ENCODE results near the gene PLXNA3.

The PLXNA3 gene

GRCh38 chrX:154440623-154441357 lies 17.3 kb upstream of the PLXNA3 start:
- TF ChIP-seq ZNF274 (IDR thresholded peaks at IDR 0.05; ENCODE audit: low read depth, low read length): no peak
- H3K4me3 ChIP-seq (ENCODE audit: low read length): no peak overlapping the region

- H3K4me3 ChIP-seq (ENCODE audit: low read length): no peak overlapping the region
- no peak for TF ChIP-seq ZNF274 (IDR thresholded peaks at IDR 0.05; ENCODE audit: low read depth, low read length)
Measured at GRCh38 chrX:154441564-154441963, 16.5 kb upstream of the PLXNA3 start.

DNA sequence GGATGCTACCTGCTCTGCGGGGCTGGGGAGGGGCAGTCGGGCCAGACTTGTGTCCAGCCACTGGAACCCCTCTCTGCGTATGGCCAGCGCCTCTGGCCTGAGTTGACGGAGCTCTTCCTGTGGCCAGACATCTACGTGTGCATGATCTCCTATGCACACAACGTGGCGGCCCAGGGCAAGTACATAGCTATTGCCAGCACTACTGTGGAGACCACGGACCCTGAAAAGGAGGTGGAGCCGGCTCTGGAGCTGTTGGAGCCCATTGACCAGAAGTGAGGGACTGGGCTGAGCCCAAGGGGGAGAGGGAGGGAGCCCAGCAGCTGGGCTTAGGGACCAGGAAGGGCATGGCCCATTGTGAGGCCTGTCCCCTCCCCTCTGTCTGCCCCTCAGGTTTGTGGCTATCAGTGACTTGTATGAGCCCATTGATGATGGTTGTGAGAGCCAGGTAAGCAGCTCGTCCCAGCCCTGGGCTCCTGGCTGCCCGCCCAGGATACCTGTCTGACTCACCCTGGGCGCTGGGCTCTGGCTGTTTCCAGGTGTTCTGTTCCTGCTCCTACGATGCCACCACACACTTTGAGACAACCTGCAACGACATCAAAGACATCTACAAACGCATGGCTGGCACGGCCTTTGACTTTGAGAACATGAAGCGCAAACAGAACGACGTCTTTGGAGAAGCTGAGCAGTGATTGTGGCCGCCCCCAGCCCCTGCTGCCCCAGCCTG lies 15.9 kb upstream of the PLXNA3 start:
- TF ChIP-seq ZNF274 (IDR thresholded peaks at IDR 0.05; ENCODE audit: low read depth, low read length): no peak
- no peak overlapping the region for H3K4me3 ChIP-seq (ENCODE audit: low read length)

DNA sequence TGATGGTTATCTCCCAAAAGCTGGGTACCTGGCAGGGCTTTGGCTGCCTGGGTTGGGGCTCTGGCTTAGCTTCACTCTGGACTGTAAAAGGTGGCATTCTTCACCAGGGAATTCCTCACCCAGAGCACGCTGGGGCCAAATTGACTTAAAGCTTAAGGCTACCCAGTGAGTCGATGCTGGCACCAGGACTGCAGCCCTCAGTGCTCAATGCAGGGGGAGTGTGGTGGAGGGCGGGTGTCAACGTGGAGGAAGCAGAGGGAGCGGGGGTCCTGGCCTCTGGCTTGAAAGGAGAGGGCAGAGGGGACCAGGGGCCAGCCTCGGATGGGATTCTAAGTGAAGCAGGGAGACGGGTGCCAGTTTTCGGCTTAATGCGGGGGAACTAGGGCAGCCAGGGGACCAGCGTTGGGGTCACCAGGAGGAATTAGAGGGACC lies 14.6 kb upstream of the PLXNA3 start:
- TF ChIP-seq ZNF274 (IDR thresholded peaks at IDR 0.05; ENCODE audit: low read depth, low read length): no peak

DNA sequence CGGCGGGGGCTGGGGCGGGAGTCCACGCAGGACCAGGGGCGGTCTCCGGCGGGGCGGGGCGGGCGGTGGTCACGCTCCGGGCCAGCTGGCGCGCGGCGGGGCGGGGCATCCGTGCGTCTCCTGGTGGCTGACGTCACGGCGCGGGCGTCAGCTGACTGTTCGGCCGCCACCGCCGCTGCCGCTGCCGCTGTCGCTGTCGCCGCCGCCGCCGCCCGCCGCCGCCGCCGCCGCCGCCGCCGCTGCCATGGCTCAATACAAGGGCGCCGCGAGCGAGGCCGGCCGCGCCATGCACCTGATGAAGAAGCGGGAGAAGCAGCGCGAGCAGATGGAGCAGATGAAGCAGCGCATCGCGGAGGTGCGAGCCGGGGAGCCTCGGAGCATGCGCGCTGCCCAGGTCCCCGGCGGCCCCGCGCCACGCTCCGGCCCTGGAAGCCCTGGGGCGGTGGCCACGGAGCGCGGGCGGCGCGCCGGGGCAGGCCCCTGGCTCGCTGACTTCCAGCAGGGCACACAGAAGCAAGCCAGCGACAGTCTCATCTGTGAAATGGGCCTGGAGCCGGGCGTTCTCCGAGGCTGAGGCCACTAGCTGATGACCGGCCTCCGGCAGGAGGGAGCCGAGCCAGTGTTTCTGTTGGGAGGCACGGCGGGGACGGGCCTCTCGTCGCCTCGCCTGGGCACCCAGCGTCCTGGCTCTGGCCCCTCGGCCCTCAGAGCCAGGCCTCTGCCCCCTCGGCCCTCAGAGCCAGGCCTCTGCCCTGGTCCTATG lies 13.9 kb upstream of the PLXNA3 start, which contains the start of gene FAM50A:
Gene FAM50A, plus strand, starts transcription at position 150 of the 763 bp plus-strand sequence. Its CDS starts 95 bp downstream, at position 245.
- H3K4me3 ChIP-seq (ENCODE audit: low read length): peak within 1 kb of the TSS; percentile 80; the same call in 1 of the 2 replicates
- no peak for TF ChIP-seq ZNF274 (IDR thresholded peaks at IDR 0.05; ENCODE audit: low read depth, low read length)

More for the DNA sequence above, 14.6 kb upstream of the PLXNA3 start:
- peak overlapping the region; percentile 22; the same call in 1 of the 2 replicates for H3K4me3 ChIP-seq (ENCODE audit: low read length)

DNA sequence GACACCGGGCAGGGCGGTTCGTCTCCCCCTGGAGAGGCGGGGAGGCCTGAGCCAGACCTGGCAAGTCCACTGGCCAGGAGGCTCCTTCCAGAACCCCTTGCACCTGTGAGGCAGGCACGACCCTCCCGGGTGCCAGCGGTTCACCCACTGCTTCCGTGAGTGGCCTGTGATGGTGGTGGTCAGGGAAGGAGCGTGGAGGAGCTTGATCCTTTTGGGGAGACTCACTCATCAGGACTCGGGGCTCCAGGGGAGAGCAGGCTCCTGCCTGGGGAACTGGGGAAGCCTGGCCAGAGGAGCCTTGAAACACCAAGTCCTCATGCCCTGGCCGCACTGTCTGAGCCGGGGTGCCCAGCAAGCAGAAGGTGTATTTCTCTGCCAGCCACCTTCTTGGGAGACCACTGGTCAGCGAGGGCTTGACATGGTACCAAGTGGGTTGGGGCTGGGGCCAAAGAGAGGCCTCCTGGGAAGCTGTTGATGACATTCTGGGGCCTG lies 13.3 kb upstream of the PLXNA3 start:
- peak overlapping the region; percentile 80; the same call in 1 of the 2 replicates for H3K4me3 ChIP-seq (ENCODE audit: low read length)
- no peak for TF ChIP-seq ZNF274 (IDR thresholded peaks at IDR 0.05; ENCODE audit: low read depth, low read length)

GRCh38 chrX:154445776-154446175 lies 12.3 kb upstream of the PLXNA3 start:
- no peak for TF ChIP-seq ZNF274 (IDR thresholded peaks at IDR 0.05; ENCODE audit: low read depth, low read length)
- no peak overlapping the region for H3K4me3 ChIP-seq (ENCODE audit: low read length)

DNA sequence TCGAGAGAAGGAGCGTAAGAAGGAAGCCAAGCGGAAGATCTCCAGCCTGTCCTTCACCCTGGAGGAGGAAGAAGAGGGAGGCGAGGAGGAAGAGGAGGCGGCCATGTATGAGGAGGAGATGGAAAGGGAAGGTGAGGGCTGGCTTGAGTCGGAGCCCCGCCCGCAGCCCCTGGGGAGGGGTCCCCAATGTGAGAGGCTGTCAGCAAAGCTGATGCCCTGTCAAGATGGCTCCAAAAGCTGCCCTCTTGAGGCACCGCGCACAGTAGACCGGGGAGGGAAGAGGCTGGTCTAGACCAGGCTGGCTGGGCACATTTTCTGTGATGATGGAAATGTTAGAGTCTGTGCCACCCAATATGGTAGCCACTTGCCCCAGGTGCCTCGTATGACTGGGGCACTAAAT lies 11.7 kb upstream of the PLXNA3 start:
- H3K4me3 ChIP-seq (ENCODE audit: low read length): no peak overlapping the region
- no peak for TF ChIP-seq ZNF274 (IDR thresholded peaks at IDR 0.05; ENCODE audit: low read depth, low read length)

DNA sequence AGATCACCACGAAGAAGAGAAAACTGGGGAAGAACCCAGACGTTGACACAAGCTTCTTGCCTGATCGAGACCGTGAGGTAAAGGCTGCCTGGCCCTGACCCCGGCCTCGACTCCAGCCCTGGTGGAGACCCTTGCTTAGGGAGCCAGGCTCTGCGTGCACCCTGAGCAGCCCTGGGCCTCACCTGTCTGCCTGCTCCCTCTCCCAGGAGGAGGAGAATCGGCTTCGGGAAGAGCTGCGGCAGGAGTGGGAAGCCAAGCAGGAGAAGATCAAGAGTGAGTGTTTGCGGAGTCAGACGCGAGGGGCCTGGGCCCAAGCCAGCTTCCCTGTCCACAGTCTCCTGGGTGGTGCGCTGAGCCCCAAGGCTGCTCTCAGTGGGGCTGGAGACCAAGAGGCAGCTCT lies 9.6 kb upstream of the PLXNA3 start:
- H3K4me3 ChIP-seq (ENCODE audit: low read length): no peak overlapping the region
- no peak for TF ChIP-seq ZNF274 (IDR thresholded peaks at IDR 0.05; ENCODE audit: low read depth, low read length)

DNA sequence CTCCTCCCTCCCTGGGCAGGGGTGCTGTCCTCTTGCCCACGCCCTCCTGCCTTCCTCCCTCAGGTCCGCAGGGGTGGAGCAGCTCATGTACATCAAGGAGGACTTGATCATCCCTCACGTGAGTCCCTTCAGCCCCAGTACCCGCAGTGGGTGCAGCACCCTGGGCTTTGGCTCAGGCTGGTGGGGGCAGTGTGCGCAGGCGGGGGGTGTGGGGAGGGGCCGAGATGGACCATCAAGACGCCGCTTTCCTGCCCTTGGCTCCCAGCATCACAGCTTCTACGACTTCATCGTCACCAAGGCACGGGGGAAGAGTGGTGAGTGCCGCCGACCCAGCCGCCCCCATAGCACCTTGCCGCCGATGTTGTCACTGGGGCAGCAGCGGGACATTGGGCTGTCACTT lies 8.5 kb upstream of the PLXNA3 start:
- no peak for TF ChIP-seq ZNF274 (IDR thresholded peaks at IDR 0.05; ENCODE audit: low read depth, low read length)
- no peak overlapping the region for H3K4me3 ChIP-seq (ENCODE audit: low read length)

DNA sequence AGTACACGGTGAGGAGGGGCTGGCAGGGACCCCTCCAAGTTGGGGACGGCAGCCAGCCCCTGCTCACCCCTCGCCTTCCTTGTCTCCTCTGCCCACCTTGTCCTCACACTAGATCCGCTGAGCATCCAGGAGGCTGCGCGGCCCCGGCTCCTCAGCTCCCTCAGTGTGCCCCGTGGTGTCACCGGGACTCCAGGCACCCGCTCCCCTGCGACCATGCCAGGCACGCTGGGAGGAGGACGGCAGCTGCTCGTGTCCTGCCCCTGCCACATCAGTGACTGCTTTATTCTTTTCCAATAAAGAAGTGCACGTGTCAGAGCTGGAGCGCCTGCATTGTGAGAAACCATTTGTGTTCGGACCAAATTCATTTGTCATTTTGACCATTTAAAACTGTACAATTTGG lies 7.8 kb upstream of the PLXNA3 start:
- no peak overlapping the region for H3K4me3 ChIP-seq (ENCODE audit: low read length)
- TF ChIP-seq ZNF274 (IDR thresholded peaks at IDR 0.05; ENCODE audit: low read depth, low read length): no peak

DNA sequence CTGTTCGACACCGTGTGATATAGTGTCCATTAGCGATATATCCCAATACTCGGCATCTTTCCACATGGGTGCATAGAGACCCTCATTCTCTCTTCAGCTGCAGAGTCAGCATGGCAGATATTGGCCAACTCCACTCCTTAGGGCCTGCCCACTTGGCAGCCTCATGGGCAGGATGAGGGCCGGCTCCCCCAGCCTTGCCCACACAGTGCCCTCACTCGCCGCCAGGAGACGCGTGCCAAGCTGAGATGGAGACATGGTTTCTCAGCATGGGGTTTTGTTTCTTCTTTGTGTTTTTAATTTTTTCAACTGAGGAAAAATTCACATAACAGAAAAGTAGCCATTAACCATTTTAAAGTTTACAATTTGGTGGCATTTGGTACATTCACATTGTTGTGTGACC lies 5.3 kb upstream of the PLXNA3 start:
- TF ChIP-seq ZNF274 (IDR thresholded peaks at IDR 0.05; ENCODE audit: low read depth, low read length): no peak
- H3K4me3 ChIP-seq (ENCODE audit: low read length): no peak overlapping the region

- H3K4me3 ChIP-seq (ENCODE audit: low read length): peak overlapping the region; percentile 51; the same call in 1 of the 2 replicates
- TF ChIP-seq ZNF274 (IDR thresholded peaks at IDR 0.05; ENCODE audit: low read depth, low read length): no peak
Measured at GRCh38 chrX:154457491-154458115, 478 bp upstream of the PLXNA3 start.
